ENCODE data around the gene BRF1. TPM values are rescaled to one million over a fixed set of nuclear protein-coding genes. Genes with fewer than 3 reads are reported as not detected.

Gene BRF1
- total RNA-seq, 4 donors from 2014 or later = 22.2 to 37.9 (median 26.2) TPM

GRCh38 chr14:105226198-105226597 is 74.6 kb downstream of the BRF1 start:
- Histone ChIP-seq H3K4me1 (peaks cover 0 to 31% (median 7%) of the 10 kb centered on the region in 3 donors), H3K9me3 (no peaks in the 10 kb centered on the region), H3K27me3 (no peaks in the 10 kb centered on the region), H3K27ac (no peak overlapping the region), H3K4me3 (no peak overlapping the region), H3K36me3 (peaks cover 0 to 67% (median 18%) of the 10 kb centered on the region in 3 donors)
- TF ChIP-seq POLR2A (IDR thresholded peaks at IDR 0.05) (no peak), CTCF (IDR thresholded peaks at IDR 0.05) (no peak)
- WGBS, 2 donors = 91 to 100% methylated on average over 6 to 9 of the region's 10 CpGs
- intact Hi-C loops (cut with DNase I) = no loop called here
- DNase-seq = no peak

- no peak for DNase-seq
- intact Hi-C loops (cut with DNase I) = no loop called here
- Histone ChIP-seq H3K27me3 (no peaks in the 10 kb centered on the region), H3K4me1 (peaks cover 0 to 31% (median 7%) of the 10 kb centered on the region in 3 donors), H3K27ac (peak overlapping the region in 3 of 4 donors; percentile 13 to 41 (median 28)), H3K4me3 (no peak overlapping the region), H3K36me3 (peaks cover 0 to 79% (median 25%) of the 10 kb centered on the region in 3 donors), H3K9me3 (no peaks in the 10 kb centered on the region)
- TF ChIP-seq CTCF (IDR thresholded peaks at IDR 0.05) (no peak), POLR2A (IDR thresholded peaks at IDR 0.05) (no peak)
- WGBS, 2 donors = 53 to 82% methylated on average over 7 to 8 of the region's 11 CpGs
These were observed 75.8 kb downstream of the BRF1 start for GRCh38 chr14:105224845-105225570.

- H3K27me3 ChIP-seq = no peaks in the 10 kb centered on the region
- peaks cover 0 to 89% (median 34%) of the 10 kb centered on the region in 3 donors for H3K36me3 ChIP-seq
- peaks cover 0 to 31% (median 7%) of the 10 kb centered on the region in 3 donors for H3K4me1 ChIP-seq
- intact Hi-C loops (cut with DNase I) = no loop called here
- 76 to 90% methylated on average over 13 to 15 of the region's 15 CpGs for WGBS, 2 donors
- no peaks in the 10 kb centered on the region for H3K9me3 ChIP-seq
- no peak for TF ChIP-seq POLR2A (IDR thresholded peaks at IDR 0.05)
- no peak for TF ChIP-seq CTCF (IDR thresholded peaks at IDR 0.05)
- peak overlapping the region in 2 of 4 donors; percentile 40 to 55 for H3K27ac ChIP-seq
- no peak for DNase-seq
- H3K4me3 ChIP-seq = no peak overlapping the region
These were observed 76.8 kb downstream of the BRF1 start for GRCh38 chr14:105223770-105224544.

GRCh38 chr14:105223260-105223659 is 77.5 kb downstream of the BRF1 start:
- WGBS, 2 donors = 54 to 75% methylated on average over 13 to 16 of the region's 16 CpGs
- Histone ChIP-seq H3K27me3 (no peaks in the 10 kb centered on the region), H3K36me3 (peaks cover 5 to 91% (median 37%) of the 10 kb centered on the region in 3 donors), H3K9me3 (no peaks in the 10 kb centered on the region), H3K27ac (peak overlapping the region in 2 of 4 donors; percentile 40 to 55), H3K4me1 (peaks cover 0 to 31% (median 7%) of the 10 kb centered on the region in 3 donors), H3K4me3 (no peak overlapping the region)
- no peak for TF ChIP-seq CTCF (IDR thresholded peaks at IDR 0.05)
- no peak for TF ChIP-seq POLR2A (IDR thresholded peaks at IDR 0.05)
- DNase-seq = no peak
- intact Hi-C loops (cut with DNase I) = no loop called here

Measured in esophagus squamous epithelium (tissue), 5 donors.